Stimulated activated CD8-positive, alpha-beta memory T cell treated with anti-CD3 and anti-CD28 coated beads, Interleukin-7, amount 100 ng/mL, for 4 hours (primary cell): ENCODE measurements around the gene NEIL1.
"Not testable (repeated sequence)": the region's sequence is repeated elsewhere in the genome, so short reads cannot be mapped to it uniquely, and the experiment has no call there.

ENCODE experiments used
- DNase-seq, 2 donors: peaks; one replicate each; pipeline ENCODE4 v3.0.0-alpha.2; 2020; ENCODE audit warnings: low read depth in 2 of 2

The NEIL1 gene

GRCh38 chr15:75333654-75334419, 13.0 kb upstream of the NEIL1 start:
- not testable (repeated sequence) for DNase-seq

- no peak for DNase-seq
These were observed 11.5 kb upstream of the NEIL1 start for GRCh38 chr15:75335313-75335704.

- DNase-seq = peak; percentile 49 to 55
These were observed 11.0 kb upstream of the NEIL1 start, which contains the start of gene COMMD4 for GRCh38 chr15:75335705-75336355. TSS of gene COMMD4 (plus strand) at chr15:75336063. CDS start at chr15:75336090, 27 bp downstream.

- no peak for DNase-seq
These were observed 8.1 kb upstream of the NEIL1 start for GRCh38 chr15:75338661-75339240.

GRCh38 chr15:75339531-75340240, 7.2 kb upstream of the NEIL1 start:
- DNase-seq = no peak

GRCh38 chr15:75342221-75342620, 4.6 kb upstream of the NEIL1 start:
- DNase-seq = no peak

GRCh38 chr15:75343953-75344352, 2.9 kb upstream of the NEIL1 start:
- not testable (repeated sequence) for DNase-seq

GRCh38 chr15:75347222-75348033, 589 bp downstream of the NEIL1 start:
- DNase-seq = peak in 1 of 2 donors; percentile 53

- DNase-seq = no peak
These were observed 1.3 kb downstream of the NEIL1 start for GRCh38 chr15:75348034-75348561.

- DNase-seq = no peak
These were observed 1.9 kb downstream of the NEIL1 start for GRCh38 chr15:75348562-75349350.

- not testable (repeated sequence) for DNase-seq
These were observed 2.5 kb downstream of the NEIL1 start for GRCh38 chr15:75349351-75349669.

- DNase-seq = peak; percentile 57 to 65
These were observed 3.2 kb downstream of the NEIL1 start for GRCh38 chr15:75349851-75350588.

- no peak for DNase-seq
These were observed 3.9 kb downstream of the NEIL1 start for GRCh38 chr15:75350601-75351361.

- no peak for DNase-seq
These were observed 5.6 kb downstream of the NEIL1 start for GRCh38 chr15:75352186-75353080.

GRCh38 chr15:75353604-75354003, 6.8 kb downstream of the NEIL1 start:
- DNase-seq = no peak

GRCh38 chr15:75354454-75354853, 7.6 kb downstream of the NEIL1 start:
- no peak for DNase-seq

GRCh38 chr15:75355369-75355768, 8.5 kb downstream of the NEIL1 start:
- no peak for DNase-seq

GRCh38 chr15:75356006-75356405, 9.2 kb downstream of the NEIL1 start:
- DNase-seq = no peak
